ENCODE results near the gene FREM1. TPM values are rescaled to one million over a fixed set of nuclear protein-coding genes. Genes with fewer than 3 reads are reported as not detected.

Gene FREM1
- total and polyA plus RNA-seq, 10 of the 15 experiments (the other 5 are each of a cell fraction or from before 2014, with no cell fraction given) = 0.01 to 0.16 (median 0.08) TPM; not detected in 7

- ChIA-PET POLR2A (no interaction called here), SMC1A (ENCODE audit: uncharacterized antibody, unreplicated experiment) (interaction anchor here (1.5 kb wide), 1 partner anchor 10 kb away, joined by 5 read pairs; no protein-coding TSS in a partner anchor), CTCF (no interaction called here), RAD21 (ENCODE audit: unreplicated experiment) (no interaction called here)
- Histone ChIP-seq H3K36me3 (ENCODE audit: control insufficient read depth in 2 of 2, insufficient read depth in 2 of 2, low read length in 1 of 2) (no peaks in the 10 kb centered on the region), H3K9ac (ENCODE audit: control insufficient read depth, insufficient read depth, low read length) (no peak overlapping the region), H2AFZ (ENCODE audit: control insufficient read depth, low read depth, low read length) (no peak overlapping the region), H3K4me2 (ENCODE audit: control insufficient read depth, insufficient read depth) (no peak overlapping the region), H3K79me2 (ENCODE audit: control insufficient read depth, insufficient read depth, low read length) (no peaks in the 10 kb centered on the region), H4K20me1 (ENCODE audit: control insufficient read depth, insufficient read depth) (no peaks in the 10 kb centered on the region), H3K4me1 (ENCODE audit: control insufficient read depth, insufficient read depth, low read length) (no peaks in the 10 kb centered on the region), H3K27me3 (replicated peaks in 1 of 2; ENCODE audit: control insufficient read depth in 2 of 2, insufficient read depth in 2 of 2, low read length in 1 of 2) (no peaks in the 10 kb centered on the region), H3K9me3 (replicated peaks; ENCODE audit: control insufficient read depth, insufficient read depth, low read length) (peaks cover 1% of the 10 kb centered on the region; the same call in 1 of the 3 replicates), H3K27ac (ENCODE audit: control insufficient read depth, insufficient read depth) (no peak overlapping the region), H3K4me3 (no peak overlapping the region)
- FAIRE-seq (peak; percentile 47), ATAC-seq (no peak), DNase-seq (ENCODE audit: low read depth, low spot score) (no peak)
- no peak for TF ChIP-seq HDAC6 (IDR thresholded peaks at IDR 0.05; ENCODE audit: unreplicated experiment)
- BruUV-seq (replicated peaks) = no TSS peak
- in situ Hi-C loops (cut with MboI) = no loop called here
- WGBS (ENCODE audit: insufficient coverage, insufficient replicate concordance, low lambda C conversion rate, missing lambda C conversion rate) = 38% methylated on average over 4 of the region's 4 CpGs
- intact Hi-C loops (cut with micrococcal nuclease; ENCODE audit: unreplicated experiment) = no loop called here
Measured at GRCh38 chr9:14715102-14715501, 195.1 kb downstream of the FREM1 start.

- H3K9ac ChIP-seq (ENCODE audit: control insufficient read depth, insufficient read depth, low read length) = no peak overlapping the region
- H4K20me1 ChIP-seq (ENCODE audit: control insufficient read depth, insufficient read depth) = no peaks in the 10 kb centered on the region
- peaks cover 1% of the 10 kb centered on the region; the same call in 1 of the 3 replicates for H3K9me3 ChIP-seq (replicated peaks; ENCODE audit: control insufficient read depth, insufficient read depth, low read length)
- no peaks in the 10 kb centered on the region for H3K27me3 ChIP-seq (replicated peaks in 1 of 2; ENCODE audit: control insufficient read depth in 2 of 2, insufficient read depth in 2 of 2, low read length in 1 of 2)
- ChIA-PET CTCF (no interaction called here), RAD21 (ENCODE audit: unreplicated experiment) (no interaction called here), POLR2A (no interaction called here), SMC1A (ENCODE audit: uncharacterized antibody, unreplicated experiment) (interaction anchor here (2.1 kb wide), 1 partner anchor 21 kb away, joined by 6 read pairs; no protein-coding TSS in a partner anchor)
- H3K4me1 ChIP-seq (ENCODE audit: control insufficient read depth, insufficient read depth, low read length) = no peaks in the 10 kb centered on the region
- in situ Hi-C loops (cut with MboI) = no loop called here
- H3K27ac ChIP-seq (ENCODE audit: control insufficient read depth, insufficient read depth) = no peak overlapping the region
- no peak overlapping the region for H3K4me3 ChIP-seq
- ATAC-seq (no peak), DNase-seq (ENCODE audit: low read depth, low spot score) (no peak), FAIRE-seq (no peak)
- no peak for TF ChIP-seq YY1 (IDR thresholded peaks at IDR 0.05; ENCODE audit: low read depth, low read length)
- no peak for TF ChIP-seq FOXK2 (IDR thresholded peaks at IDR 0.05)
- TF ChIP-seq HDGF (IDR thresholded peaks at IDR 0.05) = no peak
- no peak for TF ChIP-seq WRNIP1 (IDR thresholded peaks at IDR 0.05; ENCODE audit: borderline replicate concordance, low read depth, low read length)
- no peak for TF ChIP-seq POLR2A (IDR thresholded peaks at IDR 0.05; ENCODE audit: low read depth, low read length)
- TF ChIP-seq NBN (IDR thresholded peaks at IDR 0.05) = no peak
- TF ChIP-seq RUNX3 (IDR thresholded peaks at IDR 0.05; ENCODE audit: low read length) = no peak
- TF ChIP-seq STAT3 (IDR thresholded peaks at IDR 0.05; ENCODE audit: low read depth, low read length) = no peak
- TF ChIP-seq IKZF2 (IDR thresholded peaks at IDR 0.05) = no peak
- TF ChIP-seq KDM1A (IDR thresholded peaks at IDR 0.05; ENCODE audit: borderline replicate concordance) = no peak
- TF ChIP-seq PBX3 (IDR thresholded peaks at IDR 0.05; ENCODE audit: insufficient replicate concordance, low read depth, low read length) = no peak
- TF ChIP-seq SMARCA5 (IDR thresholded peaks at IDR 0.05) = no peak
- H3K79me2 ChIP-seq (ENCODE audit: control insufficient read depth, insufficient read depth, low read length) = no peaks in the 10 kb centered on the region
- no peaks in the 10 kb centered on the region for H3K36me3 ChIP-seq (ENCODE audit: control insufficient read depth in 2 of 2, insufficient read depth in 2 of 2, low read length in 1 of 2)
- BruUV-seq (replicated peaks) = no TSS peak
- WGBS (ENCODE audit: insufficient coverage, insufficient replicate concordance, low lambda C conversion rate, missing lambda C conversion rate) = 28% methylated on average over 3 of the region's 3 CpGs
- intact Hi-C loops (cut with micrococcal nuclease; ENCODE audit: unreplicated experiment) = no loop called here
- no peak overlapping the region for H3K4me2 ChIP-seq (ENCODE audit: control insufficient read depth, insufficient read depth)
- no peak overlapping the region for H2AFZ ChIP-seq (ENCODE audit: control insufficient read depth, low read depth, low read length)
Measured at GRCh38 chr9:14713187-14713767, 197.0 kb downstream of the FREM1 start.
